BLaER1 treated with 17β-estradiol and CSF1 and Interleukin-3, amounts not matched to agents 10 nM and 100 nM (cell line): ENCODE data around the gene ALKBH5.

Source experiments
- H3K27ac ChIP-seq, 11 experiments: shearing (Covaris generic); formaldehyde crosslinking; 2 replicates each; pipeline ENCODE4 v1.8.1; 2022
- H3K27me3 ChIP-seq, 11 experiments: shearing (Covaris generic); formaldehyde crosslinking; 2 replicates each; pipeline ENCODE4 v1.8.1; 2022
- H3K36me3 ChIP-seq, 11 experiments: shearing (Covaris generic); formaldehyde crosslinking; 2 replicates each; pipeline ENCODE4 v1.8.1; 2022
- H3K4me1 ChIP-seq, 10 experiments: shearing (Covaris generic); formaldehyde crosslinking; 2 replicates each; pipeline ENCODE4 v1.8.1; 2022
- H3K4me2 ChIP-seq, 11 experiments: shearing (Covaris generic); formaldehyde crosslinking; 2 replicates each; pipeline ENCODE4 v1.8.1; 2022
- H3K4me3 ChIP-seq, 10 experiments: shearing (Covaris generic); formaldehyde crosslinking; 2 replicates each; pipeline ENCODE4 v1.8.1; 2022
- H3K9ac ChIP-seq, 11 experiments: shearing (Covaris generic); formaldehyde crosslinking; 2 replicates each; pipeline ENCODE4 v1.8.1; 2022
- H3K9me3 ChIP-seq, 11 experiments: shearing (Covaris generic); formaldehyde crosslinking; replicated peaks in 1 of 11; 2 replicates each; pipeline ENCODE4 v1.8.1; 2022
- H4K20me1 ChIP-seq, 11 experiments: shearing (Covaris generic); formaldehyde crosslinking; 2 replicates each; pipeline ENCODE4 v1.8.1; 2022
- Cebpa-rat ChIP-seq, 11 experiments: shearing (Covaris generic); IDR thresholded peaks; 2 replicates each; pipeline ENCODE4 v1.8.1; 2022

The ALKBH5 gene

DNA sequence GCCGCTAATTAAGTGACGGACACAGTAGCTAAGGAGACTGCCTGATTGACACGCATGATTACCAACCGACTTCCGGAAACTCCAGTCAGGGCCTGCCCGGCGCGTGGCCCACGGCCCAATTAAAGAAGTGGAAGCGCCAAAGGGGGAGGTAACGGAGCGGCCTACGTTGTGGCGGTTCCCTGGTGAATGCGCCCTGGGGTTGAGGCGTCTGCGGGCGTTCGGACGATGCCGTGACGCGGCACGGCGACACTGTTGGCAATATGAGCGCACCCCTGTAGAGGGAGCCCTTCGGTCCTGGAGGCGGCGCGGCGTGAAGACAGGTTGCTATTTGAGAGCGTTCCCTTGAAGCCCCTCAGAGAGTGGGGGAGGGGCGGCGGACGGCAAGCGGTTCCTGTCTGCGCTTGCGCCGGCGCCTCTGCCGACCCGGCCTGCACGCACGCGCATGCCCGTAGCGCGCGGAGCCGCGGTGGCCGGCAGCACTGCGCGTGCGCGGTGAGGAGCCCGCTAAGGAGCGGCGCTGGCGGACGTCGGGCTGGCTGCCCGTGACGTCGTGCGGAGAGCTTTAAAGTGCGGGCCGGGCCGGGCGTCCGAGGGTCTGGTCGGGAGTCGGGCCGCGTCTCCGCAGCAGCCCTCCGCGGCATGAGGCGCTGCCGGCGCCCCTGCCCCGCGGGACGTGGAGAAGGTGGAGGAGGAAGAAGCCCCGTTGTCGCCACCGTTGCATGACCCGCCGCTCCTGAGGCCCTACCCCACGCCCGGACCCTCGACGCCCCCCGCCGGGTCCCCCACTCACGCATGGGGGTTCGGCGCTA is at the start of gene ALKBH5:
Gene ALKBH5 (plus strand): TSS at position 495 of the 809 bp plus-strand sequence. CDS start 416 bp downstream, outside the sequence.
- Histone ChIP-seq H4K20me1 (peaks cover 44 to 48% (median 46%) of the 10 kb centered on the region in 11 experiments), H3K4me3 (peak within 1 kb of the TSS; percentile 71 to 92 (median 82)), H3K9me3 (no peaks in the 10 kb centered on the region), H3K36me3 (peaks cover 12 to 29% (median 19%) of the 10 kb centered on the region in 11 experiments; a peak in 21 of 22 replicates), H3K4me2 (peak within 1 kb of the TSS; percentile 91 to 100 (median 97)), H3K27ac (peak within 1 kb of the TSS; percentile 92 to 98 (median 96)), H3K9ac (peak within 1 kb of the TSS; percentile 88 to 97 (median 93)), H3K27me3 (no peaks in the 10 kb centered on the region), H3K4me1 (peaks cover 44 to 53% (median 49%) of the 10 kb centered on the region in 10 experiments)
- TF ChIP-seq Cebpa-rat (IDR thresholded peaks at IDR 0.05): no peak

DNA sequence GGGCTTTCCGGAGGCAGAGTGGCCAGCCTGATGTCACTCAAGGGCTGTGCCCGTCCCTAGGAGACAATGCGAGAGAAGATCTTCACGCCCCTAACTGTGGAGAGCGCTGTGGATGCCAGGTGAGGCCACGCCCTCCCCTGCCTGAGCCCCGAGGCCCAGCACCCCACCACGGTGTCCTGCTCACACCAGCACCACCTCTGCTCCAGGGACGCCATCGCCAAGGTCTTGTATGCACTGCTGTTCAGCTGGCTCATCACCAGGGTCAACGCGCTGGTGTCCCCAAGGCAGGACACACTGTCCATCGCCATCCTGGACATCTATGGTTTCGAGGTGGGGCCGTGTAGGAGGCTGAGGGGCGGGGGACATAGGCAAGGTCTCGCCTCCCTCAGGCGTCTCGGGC is 47.3 kb upstream of the ALKBH5 start:
- H3K36me3 ChIP-seq: no peaks in the 10 kb centered on the region
- H3K4me3 ChIP-seq: no peak overlapping the region
- H3K4me2 ChIP-seq: no peak overlapping the region
- H3K9me3 ChIP-seq: no peaks in the 10 kb centered on the region
- H3K27ac ChIP-seq: no peak overlapping the region
- H3K27me3 ChIP-seq: no peaks in the 10 kb centered on the region
- 0 out of 22 replicates have a peak, but pooled peaks cover 0 to 9% (median 0%) of the 10 kb centered on the region in 11 experiments for H4K20me1 ChIP-seq
- peaks cover 0 to 4% (median 0%) of the 10 kb centered on the region in 10 experiments; a peak in 2 of 20 replicates for H3K4me1 ChIP-seq
- TF ChIP-seq Cebpa-rat (IDR thresholded peaks at IDR 0.05): no peak
- no peak overlapping the region for H3K9ac ChIP-seq

DNA sequence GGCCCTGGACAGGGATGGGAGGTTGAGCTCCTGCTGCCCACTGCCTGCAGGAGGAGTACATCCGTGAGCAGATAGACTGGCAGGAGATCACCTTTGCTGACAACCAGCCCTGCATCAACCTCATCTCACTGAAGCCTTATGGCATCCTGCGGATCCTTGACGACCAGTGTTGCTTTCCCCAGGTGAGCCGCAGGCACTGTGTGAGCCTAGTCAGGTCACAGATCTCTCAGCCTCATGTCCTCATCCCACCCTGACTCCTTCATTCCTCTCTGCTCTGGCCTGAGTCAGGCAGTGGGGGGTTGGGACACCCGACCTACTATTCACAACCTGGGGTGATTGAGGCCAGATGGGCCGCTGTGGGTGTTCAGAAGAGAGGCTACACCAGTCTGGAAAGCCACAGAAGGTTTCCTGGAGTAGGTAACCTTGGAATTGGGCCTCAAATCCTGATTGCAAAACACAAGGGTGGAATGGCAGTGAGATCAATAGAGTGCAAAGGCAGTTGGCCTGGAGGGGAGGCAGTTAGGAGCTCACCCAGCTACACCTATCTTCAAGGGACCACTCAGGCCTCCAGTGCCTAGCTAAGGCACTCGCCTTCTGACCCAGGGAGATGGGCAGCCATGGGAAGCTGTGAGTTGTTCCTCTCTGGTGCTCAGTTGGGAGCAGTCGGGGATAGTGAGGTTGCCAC is 45.4 kb upstream of the ALKBH5 start:
- Histone ChIP-seq H3K4me1 (no peaks in the 10 kb centered on the region), H3K4me2 (no peak overlapping the region), H3K27ac (no peak overlapping the region)

DNA sequence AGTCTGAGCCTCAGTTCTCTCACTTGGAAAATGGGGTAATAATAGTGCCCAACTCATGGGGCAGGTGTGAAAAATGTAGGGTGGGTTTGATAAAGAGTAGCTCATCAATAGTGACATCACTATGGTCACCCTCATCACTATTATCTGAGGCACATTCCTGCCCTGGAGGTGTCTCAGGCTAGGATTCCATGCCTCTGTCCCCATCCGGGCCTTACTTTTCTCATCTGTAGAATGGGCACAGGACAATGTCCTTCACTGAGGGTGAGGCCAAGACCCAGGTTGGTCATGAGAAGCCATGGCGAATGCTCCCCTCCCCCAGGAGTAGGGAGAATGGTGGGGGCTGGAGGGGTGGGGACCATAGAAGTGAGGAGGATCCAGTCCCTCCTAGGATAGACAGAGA is 44.5 kb upstream of the ALKBH5 start:
- H3K27me3 ChIP-seq: no peaks in the 10 kb centered on the region
- no peak overlapping the region for H3K9ac ChIP-seq
- H3K4me1 ChIP-seq: peaks cover 0 to 7% (median 3%) of the 10 kb centered on the region in 10 experiments; a peak in 13 of 20 replicates
- TF ChIP-seq Cebpa-rat (IDR thresholded peaks at IDR 0.05): no peak
- no peaks in the 10 kb centered on the region for H3K9me3 ChIP-seq
- H3K4me3 ChIP-seq: no peak overlapping the region
- H3K4me2 ChIP-seq: no peak overlapping the region
- no peak overlapping the region for H3K27ac ChIP-seq
- H4K20me1 ChIP-seq: peaks cover 0 to 9% (median 0%) of the 10 kb centered on the region in 11 experiments; a peak in 1 of 22 replicates
- no peaks in the 10 kb centered on the region for H3K36me3 ChIP-seq

More for the DNA sequence above, 45.4 kb upstream of the ALKBH5 start:
- H4K20me1 ChIP-seq: 0 out of 22 replicates have a peak, but pooled peaks cover 0 to 9% (median 0%) of the 10 kb centered on the region in 11 experiments
- TF ChIP-seq Cebpa-rat (IDR thresholded peaks at IDR 0.05): no peak
- H3K4me3 ChIP-seq: no peak overlapping the region
- no peaks in the 10 kb centered on the region for H3K36me3 ChIP-seq
- H3K9ac ChIP-seq: no peak overlapping the region
- H3K27me3 ChIP-seq: no peaks in the 10 kb centered on the region
- H3K9me3 ChIP-seq: no peaks in the 10 kb centered on the region

DNA sequence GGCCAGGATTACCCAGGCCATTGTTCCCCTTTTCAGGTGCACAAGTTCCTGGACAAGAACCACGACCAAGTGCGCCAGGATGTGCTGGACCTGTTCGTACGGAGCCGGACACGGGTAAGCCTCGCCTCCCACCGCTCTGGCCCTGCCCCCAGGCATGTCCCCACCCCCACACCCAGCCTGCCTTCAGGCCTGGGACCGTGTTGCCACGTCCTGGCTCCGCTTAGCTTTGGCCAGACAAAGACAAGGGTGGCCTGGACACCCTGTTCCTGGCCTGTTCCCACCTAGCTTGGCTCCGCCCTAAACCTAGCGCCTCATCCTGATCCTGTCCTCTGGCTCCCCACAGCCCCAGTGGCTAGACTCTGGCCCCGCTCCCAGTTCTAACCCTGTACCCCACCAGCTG is 44.1 kb upstream of the ALKBH5 start:
- no peak overlapping the region for H3K9ac ChIP-seq
- TF ChIP-seq Cebpa-rat (IDR thresholded peaks at IDR 0.05): no peak
- H3K4me2 ChIP-seq: no peak overlapping the region
- H3K9me3 ChIP-seq: no peaks in the 10 kb centered on the region
- H3K27me3 ChIP-seq: no peaks in the 10 kb centered on the region
- H3K4me1 ChIP-seq: peaks cover 4 to 11% (median 7%) of the 10 kb centered on the region in 10 experiments; a peak in 19 of 20 replicates
- H3K36me3 ChIP-seq: no peaks in the 10 kb centered on the region
- H3K4me3 ChIP-seq: no peak overlapping the region
- H4K20me1 ChIP-seq: peaks cover 0 to 9% (median 0%) of the 10 kb centered on the region in 11 experiments; a peak in 1 of 22 replicates
- no peak overlapping the region for H3K27ac ChIP-seq

DNA sequence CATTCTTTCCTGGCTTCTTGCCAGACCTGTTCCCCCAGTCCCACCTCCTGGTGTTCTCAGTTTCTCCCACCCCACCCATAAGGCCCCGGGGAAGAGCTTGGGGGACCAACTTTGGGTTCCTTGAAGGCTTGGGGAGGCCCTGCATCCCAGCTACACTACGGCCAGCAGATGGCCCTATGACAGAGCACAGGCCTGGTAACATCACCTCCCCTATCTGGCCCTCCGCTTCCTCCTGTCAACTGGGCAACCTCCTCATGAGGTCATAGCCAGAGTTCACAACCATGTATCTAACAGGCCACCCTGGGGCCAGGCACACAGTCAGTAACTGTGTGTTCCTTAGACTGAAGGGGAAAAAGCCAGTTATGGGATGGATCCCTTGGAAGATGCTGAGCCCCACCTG is 43.7 kb upstream of the ALKBH5 start:
- no peak overlapping the region for H3K4me2 ChIP-seq
- no peak overlapping the region for H3K27ac ChIP-seq
- no peak for TF ChIP-seq Cebpa-rat (IDR thresholded peaks at IDR 0.05)

DNA sequence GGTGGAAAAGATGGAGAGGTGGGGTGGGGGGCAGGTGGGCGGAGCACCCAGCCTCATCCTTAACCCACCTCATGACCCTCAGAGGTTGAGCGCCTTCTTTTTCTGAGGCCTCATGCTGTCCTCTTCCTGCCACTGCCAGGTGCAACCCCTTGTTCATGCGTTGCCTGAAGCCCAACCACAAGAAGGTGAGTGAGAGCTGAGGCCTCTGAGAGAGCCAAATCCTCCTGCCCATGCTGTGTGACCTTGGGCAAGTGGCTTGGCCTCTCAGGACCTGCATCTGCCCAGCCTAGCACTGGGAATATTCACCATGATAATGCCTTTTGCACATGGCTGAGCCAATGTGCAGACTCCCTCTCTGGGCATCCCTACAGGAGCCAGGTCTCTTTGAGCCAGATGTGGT is 43.0 kb upstream of the ALKBH5 start:
- no peaks in the 10 kb centered on the region for H3K36me3 ChIP-seq
- H3K4me1 ChIP-seq: peaks cover 11 to 18% (median 14%) of the 10 kb centered on the region in 10 experiments; a peak in 19 of 20 replicates
- no peaks in the 10 kb centered on the region for H3K9me3 ChIP-seq
- no peak overlapping the region for H3K4me2 ChIP-seq
- H3K27me3 ChIP-seq: no peaks in the 10 kb centered on the region
- TF ChIP-seq Cebpa-rat (IDR thresholded peaks at IDR 0.05): no peak
- no peak overlapping the region for H3K4me3 ChIP-seq
- H4K20me1 ChIP-seq: peaks cover 0 to 9% (median 0%) of the 10 kb centered on the region in 11 experiments; a peak in 1 of 22 replicates
- no peak overlapping the region for H3K9ac ChIP-seq
- H3K27ac ChIP-seq: no peak overlapping the region

More for the DNA sequence above, 43.7 kb upstream of the ALKBH5 start:
- H4K20me1 ChIP-seq: peaks cover 0 to 9% (median 0%) of the 10 kb centered on the region in 11 experiments; a peak in 1 of 22 replicates
- H3K36me3 ChIP-seq: no peaks in the 10 kb centered on the region
- no peak overlapping the region for H3K4me3 ChIP-seq
- H3K27me3 ChIP-seq: no peaks in the 10 kb centered on the region
- peaks cover 8 to 15% (median 12%) of the 10 kb centered on the region in 10 experiments; a peak in 19 of 20 replicates for H3K4me1 ChIP-seq
- no peaks in the 10 kb centered on the region for H3K9me3 ChIP-seq
- no peak overlapping the region for H3K9ac ChIP-seq

DNA sequence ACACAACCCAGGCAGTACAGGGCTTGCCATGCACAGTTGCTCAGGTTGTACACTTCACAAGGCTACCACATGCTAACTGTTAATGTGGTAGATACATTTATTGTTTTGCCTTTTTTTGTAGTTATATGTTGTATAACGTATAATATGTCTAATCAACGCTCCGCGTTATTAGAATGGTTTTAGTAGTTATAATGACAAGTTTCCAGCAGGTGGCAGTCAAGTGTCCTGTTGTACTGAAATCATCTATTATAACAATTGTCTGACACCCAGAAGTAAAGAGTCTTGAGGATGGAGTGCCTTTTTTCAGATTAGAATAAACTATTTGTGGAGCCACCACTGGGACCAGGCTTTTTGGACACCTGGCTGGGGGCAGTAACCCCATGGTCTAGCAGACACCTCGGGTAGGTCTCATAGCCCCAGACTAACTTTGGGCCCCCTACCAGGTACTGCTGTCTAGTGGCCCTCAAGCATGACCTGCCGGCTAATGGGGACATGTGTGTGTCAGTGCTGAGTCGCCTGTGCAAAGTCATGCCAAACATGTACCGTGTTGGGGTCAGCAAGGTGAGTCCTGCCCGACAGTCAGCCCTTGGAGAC is 42.3 kb upstream of the ALKBH5 start:
- no peaks in the 10 kb centered on the region for H3K9me3 ChIP-seq

More for the DNA sequence above, 42.3 kb upstream of the ALKBH5 start:
- H3K27me3 ChIP-seq: no peaks in the 10 kb centered on the region
- no peak overlapping the region for H3K9ac ChIP-seq
- no peaks in the 10 kb centered on the region for H3K36me3 ChIP-seq
- H3K27ac ChIP-seq: no peak overlapping the region
- no peak overlapping the region for H3K4me2 ChIP-seq
- H3K4me1 ChIP-seq: peaks cover 11 to 18% (median 14%) of the 10 kb centered on the region in 10 experiments; a peak in 19 of 20 replicates
- no peak overlapping the region for H3K4me3 ChIP-seq
- H4K20me1 ChIP-seq: peaks cover 0 to 9% (median 0%) of the 10 kb centered on the region in 11 experiments; a peak in 1 of 22 replicates
- TF ChIP-seq Cebpa-rat (IDR thresholded peaks at IDR 0.05): no peak
